Upper lobe of left lung (tissue), 6 donors: Measurements from ENCODE around the gene STX5. TPM values are rescaled to one million over a fixed set of nuclear protein-coding genes. Genes with fewer than 3 reads are reported as not detected.

Experiments used
- ATAC-seq, 2 donors: fragments of 200-7000 bp; cut with Tn5 transposase; one replicate each; pipeline ENCODE4 v1.9.1; 2022; ENCODE audit warnings: mild to moderate bottlenecking in 2 of 2, moderate library complexity in 2 of 2; ENCODE audit not compliant: low FRiP score in 2 of 2
- DNase-seq, 2 donors: peaks; one replicate each; pipeline ENCODE4 v3.0.0-alpha.2; 2019 to 2020
- H3K27ac ChIP-seq, 4 donors: fragments of 200-600 bp; sonication (generic); one replicate each; pipeline ENCODE4 v1.5.1; 2016 to 2019
- H3K27me3 ChIP-seq, 4 donors: fragments of 200-600 bp; sonication (generic); one replicate each; pipeline ENCODE4 v1.5.1; 2017 to 2019
- H3K36me3 ChIP-seq, 4 donors: fragments of 200-600 bp; sonication (generic); one replicate each; pipeline ENCODE4 v1.5.1; 2016 to 2019
- H3K4me1 ChIP-seq, 4 donors: fragments of 200-600 bp; sonication (generic); one replicate each; pipeline ENCODE4 v1.5.1; 2018 to 2019
- H3K4me3 ChIP-seq, 4 donors: fragments of 200-600 bp; sonication (generic); one replicate each; pipeline ENCODE4 v1.5.1; 2017 to 2019; ENCODE audit warnings: mild to moderate bottlenecking in 2 of 4, moderate library complexity in 1 of 4
- H3K9me3 ChIP-seq, 4 donors: fragments of 200-600 bp; sonication (generic); one replicate each; pipeline ENCODE4 v1.5.1; 2018 to 2019
- EP300 ChIP-seq, 4 donors: sonication (generic); formaldehyde crosslinking; IDR thresholded peaks; one replicate each; pipeline ENCODE4 v1.5.1; 2017; ENCODE audit warnings: antibody characterized with exemption in 4 of 4, control low read depth in 2 of 4
- POLR2A ChIP-seq, 4 donors: fragments of 450-650 bp; IDR thresholded peaks; one replicate each; pipeline ENCODE4 v1.5.1; 2016 to 2017; ENCODE audit warnings: antibody characterized with exemption in 4 of 4, mild to moderate bottlenecking in 2 of 4
- POLR2AphosphoS5 ChIP-seq, 2 donors: sonication (generic); formaldehyde crosslinking; IDR thresholded peaks; one replicate each; pipeline ENCODE4 v1.5.1; 2017; ENCODE audit warnings: antibody characterized with exemption in 2 of 2
- WGBS, 2 donors: methylation state at CpG; one replicate each; pipeline ENCODE4 v1.1.5; 2017 to 2018; 5-methylcytosine and 5-hydroxymethylcytosine counted together
- total RNA-seq, 6 donors: library from RNA; depleted of rRNA in 4 of 6; stranded (reverse); fragments of >200 nt in 4 of 6; gene quantifications; one replicate each; pipeline versions ENCODE4 v1.1.0 to v1.2.1, GENCODE V29; 2016 to 2021
- TF ChIP-seq, protein P1 (sequence below), 6 experiments: fragments of 450-650 bp in 4 of 6; fragments of 200-600 bp in 2 of 6; sonication (generic) in 2 of 6; IDR thresholded peaks; one replicate each; pipeline ENCODE4 v1.5.1; 2016 to 2019; ENCODE audit warnings: antibody characterized with exemption in 6 of 6
- donor health status: DM: no; HTN: no; CAD: no; lungs with moderate emphysema.
- donor health status: DM: no; HTN: yes; CAD: no; lungs with severe emphysema.

The STX5 gene
- total RNA-seq, 6 donors from 2014 or later = 25.3 to 53.8 (median 44.9) TPM

GRCh38 chr11:62817129-62817528 lies 14.7 kb downstream of the STX5 start:
- DNase-seq (no peak), ATAC-seq (no peak)
- H3K27me3 ChIP-seq = no peaks in the 10 kb centered on the region
- no peak overlapping the region for H3K4me3 ChIP-seq
- H3K27ac ChIP-seq = peak overlapping the region; percentile 42 to 78 (median 58)
- no peaks in the 10 kb centered on the region for H3K9me3 ChIP-seq
- H3K36me3 ChIP-seq = peaks cover 14 to 75% (median 53%) of the 10 kb centered on the region in 4 donors
- WGBS, 2 donors = 86 to 93% methylated on average over 4 of the region's 4 CpGs
- no peaks in the 10 kb centered on the region for H3K4me1 ChIP-seq
- TF ChIP-seq EP300 (IDR thresholded peaks at IDR 0.05) = no peak
- TF ChIP-seq, protein P1, sequence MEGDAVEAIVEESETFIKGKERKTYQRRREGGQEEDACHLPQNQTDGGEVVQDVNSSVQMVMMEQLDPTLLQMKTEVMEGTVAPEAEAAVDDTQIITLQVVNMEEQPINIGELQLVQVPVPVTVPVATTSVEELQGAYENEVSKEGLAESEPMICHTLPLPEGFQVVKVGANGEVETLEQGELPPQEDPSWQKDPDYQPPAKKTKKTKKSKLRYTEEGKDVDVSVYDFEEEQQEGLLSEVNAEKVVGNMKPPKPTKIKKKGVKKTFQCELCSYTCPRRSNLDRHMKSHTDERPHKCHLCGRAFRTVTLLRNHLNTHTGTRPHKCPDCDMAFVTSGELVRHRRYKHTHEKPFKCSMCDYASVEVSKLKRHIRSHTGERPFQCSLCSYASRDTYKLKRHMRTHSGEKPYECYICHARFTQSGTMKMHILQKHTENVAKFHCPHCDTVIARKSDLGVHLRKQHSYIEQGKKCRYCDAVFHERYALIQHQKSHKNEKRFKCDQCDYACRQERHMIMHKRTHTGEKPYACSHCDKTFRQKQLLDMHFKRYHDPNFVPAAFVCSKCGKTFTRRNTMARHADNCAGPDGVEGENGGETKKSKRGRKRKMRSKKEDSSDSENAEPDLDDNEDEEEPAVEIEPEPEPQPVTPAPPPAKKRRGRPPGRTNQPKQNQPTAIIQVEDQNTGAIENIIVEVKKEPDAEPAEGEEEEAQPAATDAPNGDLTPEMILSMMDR (IDR thresholded peaks at IDR 0.05) = no peak
- no peak for TF ChIP-seq POLR2AphosphoS5 (IDR thresholded peaks at IDR 0.05)
- TF ChIP-seq POLR2A (IDR thresholded peaks at IDR 0.05) = no peak

DNA sequence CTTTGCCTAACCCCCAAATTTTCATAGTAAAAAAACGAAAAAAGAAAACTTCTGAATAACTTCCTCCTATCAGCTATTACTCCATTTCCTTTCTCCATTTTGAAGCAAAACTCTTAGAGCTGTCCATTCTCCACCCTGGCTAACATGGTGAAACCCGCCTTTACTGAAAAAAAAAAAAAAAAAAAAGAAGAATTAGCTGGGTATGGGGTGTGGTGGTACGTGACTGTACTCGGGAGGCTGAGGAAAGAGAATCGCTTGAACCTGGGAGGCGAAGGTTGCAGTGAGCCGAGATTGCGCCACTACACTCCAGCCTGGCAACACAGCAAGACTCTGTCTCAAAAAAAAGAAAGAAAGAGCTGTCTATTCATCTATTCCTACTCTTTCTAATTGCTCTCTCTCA lies 15.3 kb downstream of the STX5 start:
- ATAC-seq (peak in 1 of 2 donors; percentile 63), DNase-seq (no peak)
- no peaks in the 10 kb centered on the region for H3K9me3 ChIP-seq
- peak overlapping the region; percentile 42 to 78 (median 58) for H3K27ac ChIP-seq
- no peak overlapping the region for H3K4me3 ChIP-seq
- TF ChIP-seq, protein P1 (IDR thresholded peaks at IDR 0.05) = no peak
- TF ChIP-seq POLR2AphosphoS5 (IDR thresholded peaks at IDR 0.05) = no peak
- TF ChIP-seq POLR2A (IDR thresholded peaks at IDR 0.05) = no peak
- TF ChIP-seq EP300 (IDR thresholded peaks at IDR 0.05) = no peak
- no peaks in the 10 kb centered on the region for H3K27me3 ChIP-seq
- 60 to 74% methylated on average over 8 of the region's 8 CpGs for WGBS, 2 donors
- no peaks in the 10 kb centered on the region for H3K4me1 ChIP-seq
- H3K36me3 ChIP-seq = peaks cover 14 to 69% (median 47%) of the 10 kb centered on the region in 4 donors

DNA sequence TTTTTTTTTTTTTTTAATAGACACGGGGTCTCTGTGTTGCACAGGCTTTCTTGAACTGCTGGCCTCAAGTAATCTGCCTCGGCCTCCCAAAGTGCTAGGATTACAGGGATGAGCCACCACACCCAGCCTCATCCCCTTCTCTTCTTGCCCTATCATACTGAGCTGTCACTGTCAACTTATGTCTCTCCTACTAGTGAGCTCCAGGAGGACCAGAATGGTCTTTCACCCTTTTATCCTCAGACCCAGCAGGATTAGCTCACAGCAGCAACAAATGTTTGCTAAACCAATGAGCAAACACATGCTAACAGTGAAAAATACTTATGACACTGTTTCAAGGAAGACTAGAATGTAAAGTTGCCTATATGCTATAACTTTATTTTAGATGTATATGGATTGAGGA lies 20.2 kb downstream of the STX5 start:
- DNase-seq (no peak), ATAC-seq (no peak)
- no peak overlapping the region for H3K4me3 ChIP-seq
- peaks cover 2 to 34% (median 10%) of the 10 kb centered on the region in 4 donors for H3K36me3 ChIP-seq
- peaks cover 0 to 6% (median 2%) of the 10 kb centered on the region in 4 donors for H3K4me1 ChIP-seq
- H3K27ac ChIP-seq = no peak overlapping the region
- WGBS, 2 donors = 79 to 81% methylated on average over 2 of the region's 2 CpGs
- H3K27me3 ChIP-seq = no peaks in the 10 kb centered on the region
- H3K9me3 ChIP-seq = no peaks in the 10 kb centered on the region
- TF ChIP-seq, protein P1 (IDR thresholded peaks at IDR 0.05) = no peak

- WGBS, 2 donors = 20 to 39% methylated on average over 1 of the region's 1 CpG
- ATAC-seq (no peak), DNase-seq (no peak)
- H3K4me1 ChIP-seq = peaks cover 9 to 15% (median 10%) of the 10 kb centered on the region in 4 donors
- no peaks in the 10 kb centered on the region for H3K27me3 ChIP-seq
- peaks cover 2 to 26% (median 5%) of the 10 kb centered on the region in 4 donors for H3K36me3 ChIP-seq
- H3K9me3 ChIP-seq = no peaks in the 10 kb centered on the region
- no peak overlapping the region for H3K27ac ChIP-seq
- TF ChIP-seq EP300 (IDR thresholded peaks at IDR 0.05) = no peak
- no peak for TF ChIP-seq POLR2A (IDR thresholded peaks at IDR 0.05)
- TF ChIP-seq POLR2AphosphoS5 (IDR thresholded peaks at IDR 0.05) = no peak
- H3K4me3 ChIP-seq = no peak overlapping the region
Observed at GRCh38 chr11:62810748-62811147, 21.1 kb downstream of the STX5 start.

GRCh38 chr11:62806611-62807121 lies 25.2 kb downstream of the STX5 start:
- H3K36me3 ChIP-seq = peaks cover 16 to 29% (median 18%) of the 10 kb centered on the region in 4 donors
- peak overlapping the region; percentile 91 to 96 (median 95) for H3K27ac ChIP-seq
- TF ChIP-seq EP300 (IDR thresholded peaks at IDR 0.05) (no peak), POLR2AphosphoS5 (IDR thresholded peaks at IDR 0.05) (peak in 1 of 2 donors; percentile 32), POLR2A (IDR thresholded peaks at IDR 0.05) (no peak)
- TF ChIP-seq, protein P1 (IDR thresholded peaks at IDR 0.05) = no peak
- peak in 1 of 2 donors; percentile 59 for DNase-seq
- WGBS, 2 donors = 40 to 62% methylated on average over 1 to 5 of the region's 5 CpGs
- no peak overlapping the region for H3K4me3 ChIP-seq
- ATAC-seq = peak in 1 of 2 donors; percentile 1
- peaks cover 25 to 30% (median 27%) of the 10 kb centered on the region in 4 donors for H3K4me1 ChIP-seq
- no peaks in the 10 kb centered on the region for H3K9me3 ChIP-seq
- no peaks in the 10 kb centered on the region for H3K27me3 ChIP-seq
